IMR-90 (cell line): ENCODE measurements around the gene GSE1. TPM values are rescaled to one million over a fixed set of nuclear protein-coding genes. Genes with fewer than 3 reads are reported as not detected.

ENCODE experiments used
- ATAC-seq: fragments of 200-7000 bp; cut with Tn5 transposase; 2 replicates; pipeline ENCODE4 v1.9.1; 2020; ENCODE audit warnings: low read depth, mild to moderate bottlenecking, moderate library complexity
- BruUV-seq: library from RNA; stranded (reverse); fragments of 400-500 nt; replicated peaks from 2 replicates; lab custom pipeline; 2021; lab: Mats Ljungman, UMichigan
- CTCF ChIA-PET: fragments of 300-600 bp; formaldehyde crosslinking; extraction: SDS; loops from one replicate; lab custom pipeline; 2021; ENCODE audit warnings: antibody characterized with exemption; lab: Yijun Ruan, JAX
- POLR2A ChIA-PET: fragments of 300-600 bp; sonication (Branson Sonifier 250); formaldehyde crosslinking; loops from one replicate; lab custom pipeline; 2022; ENCODE audit warnings: antibody characterized with exemption; ENCODE audit not compliant: unreplicated experiment; lab: Charles Lee
- DNase-seq: peaks from one replicate; pipeline ENCODE4 v3.0.0; 2013
- H2AFZ ChIP-seq: replicated peaks from 2 replicates; pipeline ENCODE3; 2013; ENCODE audit warnings: low read length, mild to moderate bottlenecking; ENCODE audit not compliant: poor library complexity
- H2AK5ac ChIP-seq: 2 replicates; pipeline ENCODE4 v1.6.1; 2013; ENCODE audit warnings: low read depth, low read length, inconsistent platforms
- H2AK9ac ChIP-seq: replicated peaks from 2 replicates; pipeline ENCODE3; 2013; ENCODE audit warnings: mild to moderate bottlenecking, low read depth, low read length, moderate library complexity; ENCODE audit not compliant: poor library complexity
- H2BK120ac ChIP-seq: 2 replicates; pipeline ENCODE4 v1.6.1; 2013; ENCODE audit warnings: low read depth, low read length, inconsistent platforms
- H2BK15ac ChIP-seq: 3 replicates; pipeline ENCODE4 v1.6.1; 2013; ENCODE audit warnings: low read depth, low read length, inconsistent platforms
- H2BK20ac ChIP-seq: 2 replicates; pipeline ENCODE4 v1.6.1; 2013; ENCODE audit warnings: low read depth, mild to moderate bottlenecking, inconsistent platforms, low read length, moderate library complexity
- H2BK5ac ChIP-seq: 2 replicates; pipeline ENCODE4 v1.6.1; 2013; ENCODE audit warnings: mild to moderate bottlenecking, low read depth, low read length, inconsistent platforms; ENCODE audit not compliant: poor library complexity, severe bottlenecking
- H3K14ac ChIP-seq: replicated peaks from 2 replicates; pipeline ENCODE4 v1.6.1; 2013; ENCODE audit warnings: low read depth, low read length, inconsistent platforms
- H3K18ac ChIP-seq: 2 replicates; pipeline ENCODE4 v1.6.1; 2013; ENCODE audit warnings: low read depth, low read length, control low read depth
- H3K23ac ChIP-seq: 2 replicates; pipeline ENCODE4 v1.6.1; 2013; ENCODE audit warnings: low read depth, low read length, inconsistent platforms
- H3K27ac ChIP-seq: 2 replicates; pipeline ENCODE4 v1.5.1; 2013; ENCODE audit warnings: mild to moderate bottlenecking, control low read depth, low read length; ENCODE audit not compliant: insufficient read depth
- H3K27me3 ChIP-seq: 2 replicates; pipeline ENCODE4 v1.6.1; 2013; ENCODE audit warnings: low read length; ENCODE audit not compliant: control insufficient read depth, insufficient read depth
- H3K36me3 ChIP-seq: 2 replicates; pipeline ENCODE4 v1.6.1; 2013; ENCODE audit warnings: low read length, mixed read lengths; ENCODE audit not compliant: control insufficient read depth, insufficient read depth
- H3K4ac ChIP-seq: 2 replicates; pipeline ENCODE4 v1.6.1; 2013; ENCODE audit warnings: low read depth, low read length, inconsistent platforms
- H3K4me1 ChIP-seq: 2 replicates; pipeline ENCODE4 v1.6.1; 2013; ENCODE audit warnings: low read length, mixed read lengths; ENCODE audit not compliant: control insufficient read depth, insufficient read depth
- H3K4me2 ChIP-seq: 2 replicates; pipeline ENCODE4 v1.6.1; 2013; ENCODE audit warnings: low read depth, mild to moderate bottlenecking, control low read depth, low read length, moderate library complexity
- H3K4me3 ChIP-seq: 2 replicates; pipeline ENCODE4 v1.5.1; 2013; ENCODE audit warnings: low read depth, mild to moderate bottlenecking, control low read depth, low read length, moderate library complexity; ENCODE audit not compliant: insufficient read depth
- H3K56ac ChIP-seq: 2 replicates; pipeline ENCODE4 v1.6.1; 2013; ENCODE audit warnings: low read length, inconsistent platforms; ENCODE audit not compliant: insufficient read depth; ENCODE audit errors: extremely low read depth
- H3K79me1 ChIP-seq, 2 experiments: 2 replicates each; pipeline ENCODE4 v1.6.1; 2013; ENCODE audit warnings: low read length in 2 of 2, inconsistent platforms in 1 of 2, low read depth in 1 of 2
- H3K9ac ChIP-seq: 2 replicates; pipeline ENCODE4 v1.6.1; 2013; ENCODE audit warnings: low read depth, low read length, control low read depth
- H3K9me1 ChIP-seq: 2 replicates; pipeline ENCODE4 v1.6.1; 2013; ENCODE audit warnings: low read length, inconsistent platforms; ENCODE audit not compliant: insufficient read depth
- H3K9me3 ChIP-seq: 2 replicates; pipeline ENCODE4 v1.6.1; 2013; ENCODE audit warnings: low read length; ENCODE audit not compliant: control insufficient read depth, insufficient read depth
- H4K20me1 ChIP-seq: 2 replicates; pipeline ENCODE4 v1.6.1; 2013; ENCODE audit warnings: low read length, inconsistent platforms; ENCODE audit not compliant: insufficient read depth
- H4K5ac ChIP-seq: 2 replicates; pipeline ENCODE4 v1.6.1; 2013; ENCODE audit warnings: mild to moderate bottlenecking, low read depth, low read length, control low read depth
- H4K8ac ChIP-seq, 2 experiments: 2 replicates each; pipeline ENCODE4 v1.6.1; 2013; ENCODE audit warnings: low read depth in 2 of 2, low read length in 2 of 2, control low read depth in 1 of 2, inconsistent platforms in 1 of 2
- H4K91ac ChIP-seq: 2 replicates; pipeline ENCODE4 v1.6.1; 2013; ENCODE audit warnings: low read depth, low read length, inconsistent platforms; ENCODE audit not compliant: insufficient read depth
- CHD1 ChIP-seq: IDR thresholded peaks from 2 replicates; pipeline ENCODE4 v1.6.1; 2012; ENCODE audit warnings: low read depth, low read length, improper control_type of control experiment
- MAFK ChIP-seq: IDR thresholded peaks from 2 replicates; pipeline ENCODE4 v1.6.1; 2012; ENCODE audit warnings: low read depth, low read length, improper control_type of control experiment
- MAZ ChIP-seq: IDR thresholded peaks from 2 replicates; pipeline ENCODE4 v1.6.1; 2012; ENCODE audit warnings: low read depth, mild to moderate bottlenecking, low read length, improper control_type of control experiment, moderate library complexity, borderline replicate concordance
- NFE2L2 ChIP-seq: fragments of 150-350 bp; IDR thresholded peaks from 2 replicates; pipeline ENCODE4 v1.6.1; 2016; ENCODE audit warnings: low read depth, mild to moderate bottlenecking, low read length
- POLR2A ChIP-seq: IDR thresholded peaks from 2 replicates; pipeline ENCODE4 v1.6.1; 2012; ENCODE audit warnings: mild to moderate bottlenecking, low read depth, low read length
- RAD21 ChIP-seq: IDR thresholded peaks from 2 replicates; pipeline ENCODE4 v1.6.1; 2012; ENCODE audit warnings: low read length, improper control_type of control experiment
- RFX5 ChIP-seq: IDR thresholded peaks from 2 replicates; pipeline ENCODE4 v1.8.0; 2012; ENCODE audit warnings: low read depth, mild to moderate bottlenecking, low read length, moderate library complexity
- WGBS, 2 experiments: methylation state at CpG; one replicate each; pipeline versions ENCODE4 v1.1.5 to v1.1.7; 2013; ENCODE audit warnings: missing lambda C conversion rate in 2 of 2; ENCODE audit not compliant: insufficient read length in 1 of 2; ENCODE audit errors: extremely low coverage in 2 of 2; 5-methylcytosine and 5-hydroxymethylcytosine counted together
- dilution Hi-C: fragments of 300-500 bp; cut with HindIII; formaldehyde crosslinking; loops from one replicate; pipeline ENCODE4 v1.14.3; 2018; ENCODE audit warnings: low sequenced_read_pairs; ENCODE audit not compliant: unreplicated experiment
- in situ Hi-C: fragments of 300-500 bp; cut with MboI; formaldehyde crosslinking; loops from 3 replicates; pipeline ENCODE4 v1.14.3; 2019; ENCODE audit warnings: low sequenced_read_pairs, inconsistent platforms, mixed read lengths
- intact Hi-C: fragments of 100-400 bp; cut with micrococcal nuclease; formaldehyde crosslinking; loops from 2 replicates; pipeline ENCODE4 v1.10.0; 2022
- polyA plus RNA-seq, 3 experiments: library from polyadenylated mRNA; depleted of rRNA; stranded (reverse); fragments of >200 nt; gene quantifications; 2 replicates each; pipeline ENCODE4 v1.2.3, GENCODE V29; 2012; ENCODE audit warnings: low replicate concordance in 1 of 3
- total RNA-seq: library from RNA; depleted of rRNA; stranded (reverse); fragments of >200 nt; gene quantifications from 2 replicates; pipeline ENCODE4 v1.2.3, GENCODE V29; 2012
- TF ChIP-seq, protein P1 (sequence below): fragments of 150-350 bp; IDR thresholded peaks from 2 replicates; pipeline ENCODE4 v1.6.1; 2016; ENCODE audit warnings: low read depth, mild to moderate bottlenecking, low read length, moderate library complexity, borderline replicate concordance

The GSE1 gene
- total and polyA plus RNA-seq, 2 of the 4 experiments (the other 2 are of a cell fraction), result 14.9 to 25.5 TPM

DNA sequence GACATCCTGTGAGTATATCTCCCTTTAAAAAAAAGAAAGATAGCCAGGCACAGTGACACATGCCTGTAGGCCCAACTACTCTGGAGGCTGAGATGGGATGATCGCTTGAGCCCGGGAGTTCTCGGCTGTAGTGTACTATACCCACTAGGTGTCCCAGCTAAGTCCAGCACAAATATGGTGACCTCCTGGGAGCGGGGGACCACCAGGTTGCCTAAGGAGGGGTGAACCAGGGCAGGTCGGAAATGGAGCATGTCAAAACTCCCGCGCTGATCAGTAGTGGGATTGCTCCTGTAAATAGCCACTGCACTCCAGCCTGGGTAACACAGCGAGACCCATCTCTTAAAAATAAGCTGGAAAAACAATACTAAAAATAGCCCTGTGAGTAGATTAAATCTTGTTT is 46.2 kb downstream of the GSE1 start:
- H4K91ac ChIP-seq, result no peak overlapping the region
- ChIA-PET CTCF (interaction anchor here (0.6 kb wide), 1 partner anchor 465 kb away, joined by 3 read pairs; no protein-coding TSS in a partner anchor), POLR2A (no interaction called here)
- no peak for ATAC-seq
- no peak overlapping the region for H2AK5ac ChIP-seq
- no peak overlapping the region for H3K27ac ChIP-seq
- in situ Hi-C loops (loop anchor here (5.0 kb wide), 1 partner anchor 58 kb away; no protein-coding TSS in a partner anchor), intact Hi-C loops (loop anchor here (5.0 kb wide), 1 partner anchor 58 kb away; no protein-coding TSS in a partner anchor), dilution Hi-C loops (no loop called here)
- H3K14ac ChIP-seq, result no peak overlapping the region
- H3K27me3 ChIP-seq, result no peaks in the 10 kb centered on the region
- no TSS peak for BruUV-seq
- no peak overlapping the region for H3K18ac ChIP-seq
- H2BK5ac ChIP-seq, result no peak overlapping the region
- H3K9me1 ChIP-seq, result no peaks in the 10 kb centered on the region; the same call in 1 of the 2 replicates
- H3K79me1 ChIP-seq, result peaks cover 7 to 23% of the 10 kb centered on the region in 2 experiments; a peak in 2 of 4 replicates
- H2BK15ac ChIP-seq, result no peak overlapping the region
- H2BK120ac ChIP-seq, result no peak overlapping the region
- peaks cover 81% of the 10 kb centered on the region for H3K36me3 ChIP-seq
- no peaks in the 10 kb centered on the region; the same call in 1 of the 2 replicates for H3K4me1 ChIP-seq
- peaks cover 21% of the 10 kb centered on the region for H4K20me1 ChIP-seq
- no peak overlapping the region for H3K4ac ChIP-seq
- H3K4me3 ChIP-seq, result no peak overlapping the region
- no peak overlapping the region for H2AK9ac ChIP-seq
- H3K56ac ChIP-seq, result no peak overlapping the region
- no peaks in the 10 kb centered on the region for H3K9me3 ChIP-seq
- no peak overlapping the region for H4K5ac ChIP-seq
- WGBS, 2 experiments, result no CpG with 5 or more reads among the region's 8 CpGs
- no peak for TF ChIP-seq CHD1
- TF ChIP-seq POLR2A, result no peak
- no peak for TF ChIP-seq RAD21
- TF ChIP-seq MAZ, result no peak
- no peak for TF ChIP-seq NFE2L2
- TF ChIP-seq RFX5, result no peak
- TF ChIP-seq, protein P1, sequence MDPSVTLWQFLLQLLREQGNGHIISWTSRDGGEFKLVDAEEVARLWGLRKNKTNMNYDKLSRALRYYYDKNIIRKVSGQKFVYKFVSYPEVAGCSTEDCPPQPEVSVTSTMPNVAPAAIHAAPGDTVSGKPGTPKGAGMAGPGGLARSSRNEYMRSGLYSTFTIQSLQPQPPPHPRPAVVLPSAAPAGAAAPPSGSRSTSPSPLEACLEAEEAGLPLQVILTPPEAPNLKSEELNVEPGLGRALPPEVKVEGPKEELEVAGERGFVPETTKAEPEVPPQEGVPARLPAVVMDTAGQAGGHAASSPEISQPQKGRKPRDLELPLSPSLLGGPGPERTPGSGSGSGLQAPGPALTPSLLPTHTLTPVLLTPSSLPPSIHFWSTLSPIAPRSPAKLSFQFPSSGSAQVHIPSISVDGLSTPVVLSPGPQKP, result no peak
- TF ChIP-seq MAFK, result no peak
- DNase-seq, result no peak
- H3K9ac ChIP-seq, result no peak overlapping the region
- no peak overlapping the region for H2BK20ac ChIP-seq
- H3K4me2 ChIP-seq, result no peak overlapping the region
- no peak overlapping the region for H4K8ac ChIP-seq
- H2AFZ ChIP-seq, result no peak overlapping the region
- no peak overlapping the region for H3K23ac ChIP-seq
